NCI-H1105 (cell line): ENCODE measurements around the gene RAC3.

Experiments
- DNase-seq: peaks from one replicate; lab custom pipeline; 2025; lab: John Stamatoyannopoulos, UW

RAC3 gene

GRCh38 chr17:82041144-82041814 lies 9.8 kb downstream of the RAC3 start:
- DNase-seq, result no peak

DNA sequence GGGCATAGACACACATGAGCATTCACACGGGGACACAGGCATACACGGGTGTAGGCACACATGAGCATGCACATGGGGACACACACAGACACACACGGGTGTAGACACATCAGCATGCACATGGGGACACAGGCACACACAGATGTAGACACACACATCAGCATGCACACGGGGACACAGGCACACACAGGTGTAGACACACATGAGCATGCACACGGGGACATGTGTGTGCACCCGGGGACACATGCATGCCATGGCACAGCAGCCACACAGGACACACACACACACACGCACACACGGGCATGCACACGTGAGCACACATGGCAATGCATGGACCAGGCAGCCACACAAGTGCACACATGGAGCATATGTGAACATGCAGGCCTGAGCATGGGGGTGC lies 11.2 kb downstream of the RAC3 start:
- no peak for DNase-seq

GRCh38 chr17:82043507-82043906 lies 12.0 kb downstream of the RAC3 start:
- no peak for DNase-seq

DNA sequence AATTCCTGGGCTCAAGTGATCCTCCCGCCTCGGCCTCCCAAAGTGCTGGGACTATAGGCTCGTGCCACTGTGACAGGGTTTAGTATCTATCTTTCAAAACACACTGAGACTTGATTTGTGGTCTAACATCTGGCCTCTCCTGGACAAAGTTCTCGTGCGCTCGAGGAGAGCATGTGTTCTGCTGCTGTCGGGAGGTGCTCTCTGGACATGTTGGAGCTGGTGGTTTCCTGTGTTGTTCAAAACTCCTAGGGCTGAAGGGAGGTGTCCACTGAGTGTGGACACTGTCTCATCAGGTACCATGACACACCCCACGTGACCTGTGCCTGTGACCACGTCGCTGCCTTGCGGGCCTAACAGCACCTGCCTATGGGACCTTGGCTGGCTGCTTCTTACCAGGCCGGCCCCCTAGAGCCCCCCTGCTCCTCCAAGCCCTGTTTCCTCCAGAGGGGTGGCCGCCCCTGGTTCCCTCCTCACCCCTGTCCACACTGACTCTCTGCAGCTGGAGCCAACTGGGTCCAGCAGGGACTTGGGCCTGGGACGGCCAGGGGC lies 14.5 kb downstream of the RAC3 start:
- DNase-seq, result no peak

DNA sequence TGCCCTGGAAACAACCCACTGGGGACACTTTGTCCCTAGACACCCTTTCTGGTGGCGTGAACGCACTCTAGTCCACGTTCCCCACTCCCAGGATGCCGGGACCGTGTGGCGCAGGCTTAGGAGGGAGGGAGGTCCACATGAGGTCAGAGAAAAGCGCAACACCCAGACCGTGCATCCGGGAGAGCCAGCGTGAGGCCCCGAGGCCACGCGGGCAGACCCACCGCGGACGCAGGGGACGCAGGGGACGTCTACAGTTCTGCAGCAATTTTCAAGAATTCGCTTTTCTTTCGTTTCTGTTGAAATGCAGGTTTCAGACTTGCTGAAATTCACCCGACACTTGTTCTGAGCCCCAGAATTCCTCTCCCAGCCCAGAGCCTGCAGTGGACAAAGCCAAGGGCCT lies 15.4 kb downstream of the RAC3 start:
- no peak for DNase-seq

GRCh38 chr17:82047379-82047778 lies 15.9 kb downstream of the RAC3 start:
- no peak for DNase-seq

GRCh38 chr17:82047914-82048570 lies 16.6 kb downstream of the RAC3 start:
- DNase-seq, result no peak

GRCh38 chr17:82048571-82048971 lies 17.1 kb downstream of the RAC3 start:
- DNase-seq, result no peak

- DNase-seq, result no peak
These were observed 17.6 kb downstream of the RAC3 start for GRCh38 chr17:82049106-82049505.

- DNase-seq, result no peak
These were observed 18.1 kb downstream of the RAC3 start for GRCh38 chr17:82049521-82049971.

- no peak for DNase-seq
These were observed 18.8 kb downstream of the RAC3 start for GRCh38 chr17:82050152-82050760.

DNA sequence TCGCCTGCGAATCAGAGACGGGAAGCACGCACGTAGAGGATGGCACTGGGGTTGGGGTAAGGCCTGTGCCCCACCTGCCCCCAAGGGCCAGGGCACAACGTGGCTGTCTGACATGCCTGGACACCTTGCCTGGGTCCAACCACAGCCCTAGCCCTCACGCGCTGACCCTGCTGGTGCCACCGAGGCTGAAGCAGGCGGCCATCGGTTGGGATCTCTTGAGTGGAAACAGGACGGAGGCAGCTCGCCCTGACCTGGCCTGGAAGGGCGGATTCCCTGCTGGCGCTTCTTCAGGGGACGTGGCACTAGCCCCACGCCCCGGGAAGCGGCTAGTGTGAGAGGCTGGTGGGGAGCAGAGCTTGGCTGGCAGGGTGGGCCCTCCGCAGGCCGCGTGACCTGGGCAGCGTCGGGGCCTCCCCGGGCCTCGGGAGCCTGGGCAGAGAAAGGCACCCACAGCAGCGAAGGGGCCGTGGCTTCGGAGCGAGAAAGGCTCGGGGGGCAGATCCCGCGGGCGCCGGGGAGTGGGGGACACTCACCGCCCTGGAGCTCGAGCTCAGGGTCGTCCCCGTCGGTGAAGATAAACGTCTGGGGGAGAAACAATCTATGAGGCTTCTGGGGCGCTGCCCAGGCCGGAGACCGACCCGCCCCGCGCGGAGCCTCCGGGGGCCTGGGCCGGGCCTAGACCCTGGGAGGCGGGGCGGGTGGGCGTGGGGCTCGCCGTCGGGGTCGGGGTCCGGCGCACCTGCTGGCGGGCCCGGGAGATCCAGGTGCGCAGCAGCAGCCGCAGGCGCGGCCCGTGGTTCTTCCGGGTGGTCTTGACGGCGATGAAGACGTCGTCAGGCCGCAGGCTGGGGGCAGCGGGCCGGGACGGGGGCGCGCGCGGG lies 19.5 kb downstream of the RAC3 start:
- no peak for DNase-seq

GRCh38 chr17:82051776-82052637 lies 20.5 kb downstream of the RAC3 start, which contains the start of the genes GPS1 and RFNG:
TSS of gene GPS1 (plus strand) at chr17:82051898. CDS start at chr17:82051932, 34 bp downstream.
TSS of gene RFNG (minus strand) at chr17:82051811. CDS start at chr17:82051766, 45 bp downstream.
- DNase-seq, result peak; percentile 66

DNA sequence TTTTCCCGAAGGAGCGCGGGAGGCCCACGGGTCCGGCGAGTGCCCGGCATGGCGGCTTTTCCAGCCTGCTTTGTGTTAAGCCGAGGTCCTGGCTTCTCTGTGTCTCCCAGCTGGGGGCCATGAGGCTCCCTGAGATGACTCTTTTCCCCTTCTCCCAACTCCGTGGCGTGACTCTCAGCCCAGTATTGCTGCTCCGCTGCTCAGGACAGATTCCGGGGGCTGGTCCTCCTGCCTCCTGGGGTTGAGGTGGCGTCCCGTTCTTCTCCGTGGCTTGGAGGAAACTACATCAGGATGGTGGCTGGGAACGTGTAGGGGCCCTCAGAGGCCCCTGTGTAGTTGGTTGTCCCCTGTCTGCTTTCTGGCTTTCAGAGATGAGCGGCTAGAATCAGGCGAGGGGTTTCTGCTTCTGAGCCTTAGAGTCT lies 21.2 kb downstream of the RAC3 start:
- no peak for DNase-seq

DNA sequence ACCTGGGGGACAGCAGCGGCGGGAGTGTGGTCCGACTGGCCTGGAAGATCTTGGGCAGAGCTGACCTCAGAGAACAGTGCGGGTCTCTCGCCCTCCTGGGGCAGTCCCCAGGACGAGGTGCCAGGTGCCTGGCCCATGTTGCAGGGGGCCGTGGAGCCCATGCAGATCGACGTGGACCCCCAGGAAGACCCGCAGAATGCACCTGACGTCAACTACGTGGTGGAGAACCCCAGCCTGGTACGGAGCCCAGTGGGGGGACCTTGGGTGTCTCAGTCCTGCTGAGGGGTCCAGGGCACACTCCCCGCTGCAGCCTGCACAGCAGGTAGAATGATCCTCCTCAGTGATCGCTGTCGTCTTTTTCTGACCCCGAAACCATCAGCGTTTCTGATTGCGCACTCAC lies 21.7 kb downstream of the RAC3 start:
- DNase-seq, result no peak

DNA sequence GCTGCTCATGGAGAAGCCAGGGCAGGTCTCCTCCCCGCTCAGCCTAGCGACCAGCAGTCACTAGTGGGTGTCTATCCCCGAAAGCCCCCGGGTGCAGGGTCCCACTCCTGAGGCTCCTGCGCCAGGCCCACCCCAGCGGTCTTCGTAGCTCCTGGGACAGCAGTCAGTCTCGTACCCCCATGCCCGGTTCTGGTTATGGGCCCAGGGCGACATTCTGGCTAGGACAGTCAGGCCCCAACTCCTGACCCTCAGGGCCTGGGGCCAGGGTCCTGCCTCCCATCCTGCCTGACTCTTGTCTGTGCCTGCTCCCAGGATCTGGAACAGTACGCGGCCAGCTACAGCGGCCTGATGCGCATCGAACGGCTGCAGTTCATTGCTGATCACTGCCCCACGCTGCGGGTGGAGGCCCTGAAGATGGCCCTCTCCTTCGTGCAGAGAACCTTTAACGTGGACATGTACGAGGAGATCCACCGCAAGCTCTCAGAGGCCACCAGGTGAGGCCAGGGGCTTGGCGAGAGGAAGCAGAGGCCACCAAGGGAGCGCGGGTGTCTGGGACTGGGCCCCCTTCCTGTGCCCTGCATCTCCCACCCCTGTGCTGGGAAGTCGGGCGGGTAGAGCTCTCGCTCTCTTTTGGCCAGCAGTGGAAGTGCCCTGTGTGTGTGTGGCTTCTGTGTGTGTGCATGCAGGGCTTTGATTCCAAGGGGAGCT lies 22.2 kb downstream of the RAC3 start:
- no peak for DNase-seq

DNA sequence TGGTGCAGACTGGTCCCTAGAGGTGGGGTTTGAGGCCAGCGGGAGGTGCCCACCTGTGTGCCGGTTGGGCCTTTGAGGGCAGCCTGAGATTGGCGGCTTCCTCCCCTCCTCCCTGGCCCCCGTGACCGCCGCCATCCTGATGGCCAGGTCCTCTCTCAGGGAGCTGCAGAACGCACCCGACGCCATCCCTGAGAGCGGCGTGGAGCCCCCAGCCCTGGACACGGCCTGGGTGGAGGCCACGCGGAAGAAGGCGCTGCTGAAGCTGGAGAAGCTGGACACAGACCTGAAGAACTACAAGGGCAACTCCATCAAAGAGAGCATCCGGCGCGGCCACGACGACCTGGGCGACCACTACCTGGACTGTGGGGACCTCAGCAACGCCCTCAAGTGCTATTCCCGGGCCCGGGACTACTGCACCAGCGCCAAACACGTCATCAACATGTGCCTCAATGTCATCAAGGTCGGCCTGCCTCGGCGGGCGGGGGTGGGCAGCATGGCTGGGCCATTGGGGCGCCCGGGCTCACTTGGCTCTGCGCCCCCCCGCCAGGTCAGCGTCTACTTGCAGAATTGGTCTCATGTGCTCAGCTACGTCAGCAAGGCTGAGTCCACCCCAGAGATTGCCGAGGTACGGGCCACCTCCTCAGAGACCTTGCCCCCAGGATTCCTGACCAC lies 23.0 kb downstream of the RAC3 start:
- DNase-seq, result no peak

DNA sequence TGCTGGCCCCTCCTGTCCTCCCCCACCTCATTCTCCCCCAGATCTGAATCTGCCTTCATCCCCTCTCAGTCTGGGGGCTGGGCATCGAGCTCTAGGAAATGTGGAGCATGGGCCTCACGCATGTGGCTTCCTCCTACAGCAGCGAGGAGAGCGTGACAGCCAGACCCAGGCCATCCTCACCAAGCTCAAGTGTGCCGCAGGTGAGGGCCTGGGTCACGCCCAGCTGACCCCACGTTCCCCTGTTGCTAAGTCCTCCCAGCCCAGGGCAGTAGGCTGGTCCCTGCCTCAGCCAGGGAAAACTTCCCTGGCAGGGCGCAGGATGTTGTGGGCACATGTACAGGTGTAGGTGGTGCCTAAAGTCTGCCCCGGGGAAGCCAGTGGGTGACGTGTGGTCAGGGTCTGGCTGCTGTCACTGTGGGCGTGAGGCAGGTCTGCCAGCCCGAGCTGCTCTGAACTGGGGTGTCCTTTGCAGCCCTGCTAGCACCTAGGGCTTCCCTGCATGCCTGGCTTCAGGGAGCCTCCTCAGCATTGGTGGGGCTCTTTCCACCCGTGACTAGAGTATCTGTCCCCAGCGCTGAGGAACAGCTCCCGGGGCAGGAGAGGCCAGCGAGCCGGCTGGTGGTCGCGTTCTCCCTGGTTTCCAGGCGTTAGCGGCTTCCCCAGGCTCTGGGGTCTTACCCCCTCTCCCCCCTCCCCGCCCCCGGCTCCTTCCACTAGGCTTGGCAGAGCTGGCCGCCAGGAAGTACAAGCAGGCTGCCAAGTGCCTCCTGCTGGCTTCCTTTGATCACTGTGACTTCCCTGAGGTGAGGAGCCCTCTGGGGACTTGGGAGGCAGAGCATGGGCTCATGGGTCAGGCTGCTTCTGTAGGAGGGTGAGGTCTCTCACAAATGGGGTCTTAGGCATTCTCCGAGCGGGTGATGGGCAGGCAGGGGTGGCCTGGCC lies 23.8 kb downstream of the RAC3 start:
- no peak for DNase-seq
